Skeletal muscle tissue (tissue), 4 donors: Measurements from ENCODE around the gene SLC28A3. TPM values are rescaled to one million over a fixed set of nuclear protein-coding genes. Genes with fewer than 3 reads are reported as not detected.
"Not testable (repeated sequence)": the region's sequence is repeated elsewhere in the genome, so short reads cannot be mapped to it uniquely, and the experiment has no call there.

Experiments used
- H3K27ac ChIP-seq: one replicate; pipeline ENCODE4 v1.7.0; 2013; ENCODE audit warnings: mild to moderate bottlenecking, low read depth, low read length, inconsistent platforms
- H3K27me3 ChIP-seq, 3 donors: one replicate each; pipeline ENCODE4 v1.7.0; 2013; ENCODE audit warnings: low read length in 3 of 3; ENCODE audit not compliant: control insufficient read depth in 3 of 3, insufficient read depth in 3 of 3
- H3K36me3 ChIP-seq, 3 donors: one replicate each; pipeline ENCODE4 v1.7.0; 2013; ENCODE audit warnings: low read length in 3 of 3; ENCODE audit not compliant: control insufficient read depth in 3 of 3, insufficient read depth in 3 of 3
- H3K4me1 ChIP-seq, 3 donors: one replicate each; pipeline ENCODE4 v1.7.0; 2013; ENCODE audit warnings: low read length in 3 of 3, mild to moderate bottlenecking in 3 of 3; ENCODE audit not compliant: control insufficient read depth in 3 of 3, insufficient read depth in 3 of 3
- H3K4me3 ChIP-seq, 3 donors: one replicate each; pipeline ENCODE4 v1.7.0; 2013; ENCODE audit warnings: low read length in 3 of 3
- H3K9ac ChIP-seq, 3 donors: one replicate each; pipeline ENCODE4 v1.7.0; 2013; ENCODE audit warnings: low read length in 3 of 3, mild to moderate bottlenecking in 3 of 3, moderate library complexity in 2 of 3, low read depth in 1 of 3
- H3K9me3 ChIP-seq, 3 donors: one replicate each; pipeline ENCODE4 v1.7.0; 2013; ENCODE audit warnings: low read length in 3 of 3; ENCODE audit not compliant: control insufficient read depth in 3 of 3
- total RNA-seq: library from RNA; depleted of rRNA; stranded (reverse); fragments of >200 nt; gene quantifications from one replicate; pipeline ENCODE4 v1.2.3, GENCODE V29; 2014
- donor health status: Osteomylitis.

SLC28A3 gene
- total RNA-seq, 1 donor from 2014 or later, result not detected

- no peak overlapping the region for H3K4me3 ChIP-seq
- H3K9me3 ChIP-seq, result no peaks in the 10 kb centered on the region
- no peak overlapping the region for H3K9ac ChIP-seq
- H3K36me3 ChIP-seq, result no peaks in the 10 kb centered on the region
- no peaks in the 10 kb centered on the region for H3K27me3 ChIP-seq
- peaks cover 0 to 2% (median 0%) of the 10 kb centered on the region in 3 donors for H3K4me1 ChIP-seq
- no peak overlapping the region for H3K27ac ChIP-seq
These were observed 35.4 kb upstream of the SLC28A3 start for GRCh38 chr9:84375954-84376353.

GRCh38 chr9:84374516-84374915 is 34.0 kb upstream of the SLC28A3 start:
- Histone ChIP-seq H3K9me3 (no peaks in the 10 kb centered on the region), H3K27me3 (no peaks in the 10 kb centered on the region), H3K27ac (no peak overlapping the region), H3K4me3 (no peak overlapping the region), H3K36me3 (no peaks in the 10 kb centered on the region), H3K4me1 (peaks cover 0 to 2% (median 0%) of the 10 kb centered on the region in 3 donors), H3K9ac (no peak overlapping the region)

- Histone ChIP-seq H3K4me3 (no peak overlapping the region), H3K36me3 (no peaks in the 10 kb centered on the region), H3K27ac (no peak overlapping the region), H3K27me3 (no peaks in the 10 kb centered on the region), H3K9me3 (no peaks in the 10 kb centered on the region), H3K4me1 (peaks cover 0 to 2% (median 0%) of the 10 kb centered on the region in 3 donors), H3K9ac (no peak overlapping the region)
These were observed 33.5 kb upstream of the SLC28A3 start for GRCh38 chr9:84374013-84374412.

DNA sequence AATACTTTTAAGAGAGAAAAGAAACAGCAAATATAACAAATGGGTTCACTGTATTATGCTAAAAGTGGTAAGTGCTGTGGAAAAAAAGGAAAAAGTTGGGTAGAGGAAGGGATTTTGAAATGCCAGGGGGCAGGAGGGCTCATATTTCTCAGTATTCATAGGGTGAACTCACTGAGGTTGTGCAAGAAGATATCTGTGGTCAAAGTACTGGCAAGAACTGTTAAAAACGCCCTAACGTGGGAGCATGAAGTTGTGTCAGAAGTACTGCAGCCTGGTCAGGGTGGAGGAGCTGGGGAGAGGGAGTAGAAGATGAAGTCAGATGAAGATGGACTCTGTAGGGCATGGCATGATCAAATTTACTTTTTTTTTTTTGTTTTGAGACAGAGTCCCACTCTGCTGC is 31.2 kb upstream of the SLC28A3 start:
- Histone ChIP-seq H3K36me3 (no peaks in the 10 kb centered on the region), H3K27ac (no peak overlapping the region), H3K9me3 (no peaks in the 10 kb centered on the region), H3K27me3 (no peaks in the 10 kb centered on the region), H3K4me1 (peaks cover 0 to 2% (median 0%) of the 10 kb centered on the region in 3 donors), H3K4me3 (no peak overlapping the region), H3K9ac (no peak overlapping the region)

- Histone ChIP-seq H3K36me3 (no peaks in the 10 kb centered on the region), H3K9ac (no peak overlapping the region), H3K4me1 (peaks cover 0 to 2% (median 0%) of the 10 kb centered on the region in 3 donors), H3K27me3 (no peaks in the 10 kb centered on the region), H3K4me3 (no peak overlapping the region), H3K27ac (no peak overlapping the region), H3K9me3 (no peaks in the 10 kb centered on the region)
These were observed 28.0 kb upstream of the SLC28A3 start for GRCh38 chr9:84368601-84369000.

DNA sequence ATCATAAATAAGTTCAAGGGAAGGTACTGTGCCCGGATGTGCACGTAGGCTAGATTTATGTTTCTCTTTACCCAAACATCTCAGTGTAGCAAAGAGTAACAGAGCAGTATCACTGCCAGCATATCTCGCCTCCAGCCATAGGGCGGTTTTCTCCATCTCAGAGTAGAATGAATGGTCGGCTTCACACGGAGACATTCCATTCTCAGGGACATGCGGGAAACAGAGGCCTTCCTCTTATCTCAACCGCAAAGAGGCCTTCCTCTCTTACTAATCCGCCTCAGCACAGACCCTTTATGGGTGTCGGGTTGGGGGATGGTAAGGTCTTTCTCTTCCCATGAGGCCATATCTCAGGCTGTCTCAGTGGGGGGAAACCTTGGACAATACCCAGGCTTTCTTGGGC is 27.2 kb upstream of the SLC28A3 start:
- H3K27me3 ChIP-seq, H3K9ac ChIP-seq, H3K27ac ChIP-seq, H3K4me1 ChIP-seq, H3K9me3 ChIP-seq, H3K36me3 ChIP-seq, H3K4me3 ChIP-seq: not testable (repeated sequence)

- H3K9ac ChIP-seq, result no peak overlapping the region
- H3K4me3 ChIP-seq, result no peak overlapping the region
- no peaks in the 10 kb centered on the region for H3K36me3 ChIP-seq
- H3K27ac ChIP-seq, result no peak overlapping the region
- H3K27me3 ChIP-seq, result no peaks in the 10 kb centered on the region
- H3K9me3 ChIP-seq, result no peaks in the 10 kb centered on the region
- H3K4me1 ChIP-seq, result no peaks in the 10 kb centered on the region
These were observed 26.1 kb upstream of the SLC28A3 start for GRCh38 chr9:84366683-84367082.

DNA sequence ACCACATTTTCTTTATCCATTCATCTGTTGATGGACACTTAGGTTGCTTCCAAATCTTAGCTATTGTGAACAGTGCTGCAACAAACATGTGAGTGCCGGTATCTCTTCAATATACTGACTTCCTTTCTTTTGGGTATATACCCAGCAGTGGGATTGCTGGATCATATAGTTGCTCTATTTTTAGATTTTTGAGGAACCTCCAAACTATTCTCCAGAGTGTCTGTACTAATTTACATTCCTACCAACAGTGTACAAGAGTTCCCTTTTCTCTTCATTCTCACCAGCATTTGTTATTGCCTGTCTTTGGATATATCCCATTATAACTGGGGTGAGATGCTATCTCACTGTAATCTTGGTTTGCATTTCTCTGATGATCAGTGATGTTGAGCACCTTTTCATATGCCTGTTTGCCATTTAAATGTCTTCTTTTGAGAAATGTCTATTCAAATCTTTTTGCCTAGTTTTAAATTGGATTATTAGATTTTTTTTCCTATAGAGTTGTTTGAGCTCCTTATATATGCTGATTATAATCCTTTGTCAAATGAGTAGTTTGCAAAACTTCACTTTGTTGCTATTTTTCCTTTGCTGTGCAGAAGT is 24.4 kb upstream of the SLC28A3 start:
- H3K9ac ChIP-seq, H3K4me3 ChIP-seq, H3K36me3 ChIP-seq, H3K27ac ChIP-seq, H3K4me1 ChIP-seq, H3K9me3 ChIP-seq, H3K27me3 ChIP-seq: not testable (repeated sequence)

DNA sequence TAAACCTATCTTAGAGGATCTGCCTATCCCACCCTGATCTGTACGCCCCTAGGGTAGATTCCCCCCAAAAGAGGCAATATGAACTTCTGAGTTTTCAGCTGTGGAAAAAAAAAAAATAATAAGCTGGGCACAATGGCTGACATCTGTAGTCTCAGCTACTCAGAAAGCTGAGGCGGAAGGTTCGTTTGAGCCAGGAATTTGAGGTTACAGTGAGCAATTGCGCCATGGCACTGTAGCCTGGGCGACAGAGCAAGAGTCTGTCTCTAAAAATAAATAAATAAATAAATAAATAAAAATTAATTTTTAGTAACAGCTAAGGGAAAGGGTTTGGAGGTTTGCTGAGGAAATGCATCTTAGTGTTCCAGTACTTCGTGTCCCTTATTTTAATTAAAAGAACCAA is 21.1 kb upstream of the SLC28A3 start:
- no peaks in the 10 kb centered on the region for H3K36me3 ChIP-seq
- no peaks in the 10 kb centered on the region for H3K27me3 ChIP-seq
- no peak overlapping the region for H3K27ac ChIP-seq
- no peak overlapping the region for H3K4me3 ChIP-seq
- H3K9ac ChIP-seq, result no peak overlapping the region
- no peaks in the 10 kb centered on the region for H3K4me1 ChIP-seq
- H3K9me3 ChIP-seq, result no peaks in the 10 kb centered on the region

GRCh38 chr9:84357275-84357674 is 16.7 kb upstream of the SLC28A3 start:
- H3K4me1 ChIP-seq, result no peaks in the 10 kb centered on the region
- no peak overlapping the region for H3K4me3 ChIP-seq
- no peaks in the 10 kb centered on the region for H3K9me3 ChIP-seq
- H3K27ac ChIP-seq, result no peak overlapping the region
- no peaks in the 10 kb centered on the region for H3K27me3 ChIP-seq
- no peak overlapping the region for H3K9ac ChIP-seq
- no peaks in the 10 kb centered on the region for H3K36me3 ChIP-seq

DNA sequence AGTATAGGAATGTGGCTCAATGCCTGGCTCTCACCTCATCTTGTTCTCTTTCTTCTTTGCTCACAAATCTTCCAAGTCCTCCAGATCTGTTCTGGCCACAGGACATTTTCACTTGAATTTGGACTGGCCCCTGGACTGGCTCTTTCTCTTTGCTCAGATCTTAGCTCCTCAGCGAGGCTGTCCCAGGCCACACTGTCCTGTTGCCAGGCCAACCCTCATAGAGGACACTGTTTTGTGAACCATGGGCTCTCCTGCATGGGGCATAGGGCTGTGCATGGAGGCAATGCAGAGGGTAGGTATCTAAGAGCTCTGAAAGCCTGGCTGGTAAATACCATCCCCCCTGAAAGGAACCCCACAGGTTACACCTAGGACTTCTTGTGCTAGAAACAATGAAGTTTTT is 13.5 kb upstream of the SLC28A3 start:
- H3K4me3 ChIP-seq, result no peak overlapping the region
- no peak overlapping the region for H3K9ac ChIP-seq
- H3K27me3 ChIP-seq, result no peaks in the 10 kb centered on the region
- H3K4me1 ChIP-seq, result no peaks in the 10 kb centered on the region
- no peak overlapping the region for H3K27ac ChIP-seq
- H3K9me3 ChIP-seq, result no peaks in the 10 kb centered on the region
- no peaks in the 10 kb centered on the region for H3K36me3 ChIP-seq
